Muscle layer of colon (tissue), 2 donors: ENCODE results near the gene CELF5.

Experiments
- H3K27ac ChIP-seq: one replicate; pipeline ENCODE4 v1.7.0; 2013; ENCODE audit warnings: low read depth, mild to moderate bottlenecking, low read length, moderate library complexity
- H3K27me3 ChIP-seq, 2 donors: one replicate each; pipeline ENCODE4 v1.7.0; 2013; ENCODE audit warnings: low read length in 2 of 2, mild to moderate bottlenecking in 2 of 2; ENCODE audit not compliant: insufficient read depth in 2 of 2, control insufficient read depth in 1 of 2
- H3K36me3 ChIP-seq: one replicate; pipeline ENCODE4 v1.7.0; 2013; ENCODE audit warnings: mild to moderate bottlenecking, low read length; ENCODE audit not compliant: insufficient read depth
- H3K4me1 ChIP-seq: one replicate; pipeline ENCODE4 v1.7.0; 2013; ENCODE audit warnings: mild to moderate bottlenecking, low read length; ENCODE audit not compliant: insufficient read depth
- H3K4me3 ChIP-seq, 2 donors: one replicate each; pipeline ENCODE4 v1.7.0; 2013; ENCODE audit warnings: low read length in 2 of 2, low read depth in 1 of 2, mild to moderate bottlenecking in 1 of 2, moderate library complexity in 1 of 2
- H3K9ac ChIP-seq: one replicate; pipeline ENCODE4 v1.7.0; 2013; ENCODE audit warnings: low read length
- H3K9me3 ChIP-seq: one replicate; pipeline ENCODE4 v1.7.0; 2013; ENCODE audit warnings: mild to moderate bottlenecking, low read length
- donor health status: abdominal sarcoma.
- donor health status: Adenocarcinoma of cecum.

CELF5 gene

GRCh38 chr19:3257071-3257470 lies 32.6 kb downstream of the CELF5 start:
- H3K9me3 ChIP-seq, result peaks cover 10% of the 10 kb centered on the region
- H3K9ac ChIP-seq, result no peak overlapping the region
- H3K4me1 ChIP-seq, result no peaks in the 10 kb centered on the region
- H3K27me3 ChIP-seq, result no peaks in the 10 kb centered on the region
- no peaks in the 10 kb centered on the region for H3K36me3 ChIP-seq
- H3K4me3 ChIP-seq, result no peak overlapping the region
- H3K27ac ChIP-seq, result no peak overlapping the region

GRCh38 chr19:3262362-3262761 lies 37.9 kb downstream of the CELF5 start:
- Histone ChIP-seq H3K4me3 (no peak overlapping the region), H3K27me3 (no peaks in the 10 kb centered on the region), H3K4me1 (no peaks in the 10 kb centered on the region), H3K9ac (no peak overlapping the region), H3K9me3 (no peaks in the 10 kb centered on the region), H3K36me3 (no peaks in the 10 kb centered on the region), H3K27ac (no peak overlapping the region)

- no peak overlapping the region for H3K9ac ChIP-seq
- H3K4me3 ChIP-seq, result no peak overlapping the region
- no peaks in the 10 kb centered on the region for H3K9me3 ChIP-seq
- H3K27ac ChIP-seq, result no peak overlapping the region
- H3K27me3 ChIP-seq, result peaks cover 0 to 3% of the 10 kb centered on the region in 2 donors
- H3K36me3 ChIP-seq, result no peaks in the 10 kb centered on the region
- H3K4me1 ChIP-seq, result no peaks in the 10 kb centered on the region
Observed at GRCh38 chr19:3263866-3264265, 39.4 kb downstream of the CELF5 start.

GRCh38 chr19:3265432-3265831 lies 41.0 kb downstream of the CELF5 start:
- Histone ChIP-seq H3K27me3 (peaks cover 0 to 12% of the 10 kb centered on the region in 2 donors), H3K9ac (no peak overlapping the region), H3K4me1 (no peaks in the 10 kb centered on the region), H3K9me3 (no peaks in the 10 kb centered on the region), H3K4me3 (no peak overlapping the region), H3K27ac (no peak overlapping the region), H3K36me3 (no peaks in the 10 kb centered on the region)

GRCh38 chr19:3266092-3266693 lies 41.7 kb downstream of the CELF5 start:
- Histone ChIP-seq H3K27me3 (peaks cover 0 to 18% of the 10 kb centered on the region in 2 donors), H3K9me3 (no peaks in the 10 kb centered on the region), H3K36me3 (no peaks in the 10 kb centered on the region), H3K4me1 (no peaks in the 10 kb centered on the region), H3K27ac (no peak overlapping the region), H3K9ac (no peak overlapping the region), H3K4me3 (no peak overlapping the region)

GRCh38 chr19:3266792-3267514 lies 42.5 kb downstream of the CELF5 start:
- Histone ChIP-seq H3K9me3 (no peaks in the 10 kb centered on the region), H3K9ac (no peak overlapping the region), H3K4me3 (no peak overlapping the region), H3K36me3 (no peaks in the 10 kb centered on the region), H3K27ac (no peak overlapping the region), H3K4me1 (no peaks in the 10 kb centered on the region), H3K27me3 (peaks cover 0 to 21% of the 10 kb centered on the region in 2 donors)

- H3K27me3 ChIP-seq, result peaks cover 0 to 28% of the 10 kb centered on the region in 2 donors
- H3K4me1 ChIP-seq, result no peaks in the 10 kb centered on the region
- H3K4me3 ChIP-seq, result no peak overlapping the region
- no peak overlapping the region for H3K27ac ChIP-seq
- H3K9ac ChIP-seq, result no peak overlapping the region
- no peaks in the 10 kb centered on the region for H3K36me3 ChIP-seq
- H3K9me3 ChIP-seq, result peaks cover 9% of the 10 kb centered on the region
Observed at GRCh38 chr19:3268326-3268725, 43.9 kb downstream of the CELF5 start.

- peaks cover 11% of the 10 kb centered on the region for H3K9me3 ChIP-seq
Observed at GRCh38 chr19:3268763-3269162, 44.3 kb downstream of the CELF5 start.

GRCh38 chr19:3269916-3270671 lies 45.6 kb downstream of the CELF5 start:
- Histone ChIP-seq H3K9me3 (peaks cover 11% of the 10 kb centered on the region), H3K4me3 (no peak overlapping the region), H3K9ac (no peak overlapping the region), H3K27me3 (peaks cover 2 to 45% of the 10 kb centered on the region in 2 donors), H3K4me1 (no peaks in the 10 kb centered on the region), H3K36me3 (no peaks in the 10 kb centered on the region), H3K27ac (no peak overlapping the region)

More at GRCh38 chr19:3268763-3269162, 44.3 kb downstream of the CELF5 start:
- Histone ChIP-seq H3K4me1 (no peaks in the 10 kb centered on the region), H3K9ac (no peak overlapping the region), H3K27ac (no peak overlapping the region), H3K27me3 (peaks cover 0 to 32% of the 10 kb centered on the region in 2 donors), H3K36me3 (no peaks in the 10 kb centered on the region), H3K4me3 (no peak overlapping the region)

GRCh38 chr19:3270902-3271301 lies 46.4 kb downstream of the CELF5 start:
- Histone ChIP-seq H3K9me3 (peaks cover 11% of the 10 kb centered on the region), H3K4me1 (no peaks in the 10 kb centered on the region), H3K4me3 (no peak overlapping the region), H3K9ac (no peak overlapping the region), H3K27me3 (peaks cover 5 to 52% of the 10 kb centered on the region in 2 donors), H3K27ac (no peak overlapping the region), H3K36me3 (no peaks in the 10 kb centered on the region)

- H3K36me3 ChIP-seq, result no peaks in the 10 kb centered on the region
- H3K4me3 ChIP-seq, result no peak overlapping the region
- H3K4me1 ChIP-seq, result no peaks in the 10 kb centered on the region
- H3K9me3 ChIP-seq, result peaks cover 11% of the 10 kb centered on the region
- H3K27ac ChIP-seq, result no peak overlapping the region
- peaks cover 5 to 58% of the 10 kb centered on the region in 2 donors for H3K27me3 ChIP-seq
- no peak overlapping the region for H3K9ac ChIP-seq
Observed at GRCh38 chr19:3272401-3272931, 48.0 kb downstream of the CELF5 start.
